ENCODE data around the gene PRKX.
"Not testable (repeated sequence)": the region's sequence is repeated elsewhere in the genome, so short reads cannot be mapped to it uniquely, and the experiment has no call there.

PRKX gene

GRCh38 chrX:3713225-3713936, at the start of gene PRKX:
Gene PRKX, minus strand, starts transcription at chrX:3713649. Its CDS starts 396 bp downstream, at chrX:3713253.
- peak in 1 of 2 donors; percentile 38 for DNase-seq

- DNase-seq, result peak in 1 of 2 donors; percentile 1
Observed at GRCh38 chrX:3763111-3763510, 49.7 kb upstream of the PRKX start.

GRCh38 chrX:3757510-3758025, 44.1 kb upstream of the PRKX start:
- no peak for DNase-seq

- DNase-seq, result no peak
Observed at GRCh38 chrX:3748052-3748559, 34.7 kb upstream of the PRKX start.

- no peak for DNase-seq
Observed at GRCh38 chrX:3743801-3744439, 30.5 kb upstream of the PRKX start.

- not testable (repeated sequence) for DNase-seq
Observed at GRCh38 chrX:3740946-3741345, 27.5 kb upstream of the PRKX start.

- no peak for DNase-seq
Observed at GRCh38 chrX:3738509-3738908, 25.1 kb upstream of the PRKX start.

GRCh38 chrX:3736536-3736935, 23.1 kb upstream of the PRKX start:
- DNase-seq, result not testable (repeated sequence)

GRCh38 chrX:3735891-3736290, 22.4 kb upstream of the PRKX start:
- not testable (repeated sequence) for DNase-seq

GRCh38 chrX:3734456-3734855, 21.0 kb upstream of the PRKX start:
- not testable (repeated sequence) for DNase-seq

- no peak for DNase-seq
Observed at GRCh38 chrX:3733043-3733430, 19.6 kb upstream of the PRKX start.

- DNase-seq, result not testable (repeated sequence)
Observed at GRCh38 chrX:3732326-3733042, 19.0 kb upstream of the PRKX start.

- no peak for DNase-seq
Observed at GRCh38 chrX:3728454-3728853, 15.0 kb upstream of the PRKX start.

GRCh38 chrX:3723460-3723859, 10.0 kb upstream of the PRKX start:
- DNase-seq, result not testable (repeated sequence)

- DNase-seq, result no peak
Observed at GRCh38 chrX:3717742-3718420, 4.4 kb upstream of the PRKX start.

- no peak for DNase-seq
Observed at GRCh38 chrX:3715921-3716320, 2.5 kb upstream of the PRKX start.

GRCh38 chrX:3714706-3715479, 1.4 kb upstream of the PRKX start:
- not testable (repeated sequence) for DNase-seq

- no peak for DNase-seq
Observed at GRCh38 chrX:3713937-3714434, 537 bp upstream of the PRKX start.

- DNase-seq, result no peak
Observed at GRCh38 chrX:3712870-3713224, 602 bp downstream of the PRKX start.

- DNase-seq, result peak in 1 of 2 donors; percentile 1
Observed at GRCh38 chrX:3712051-3712869, 1.2 kb downstream of the PRKX start.

Data from hippocampal formation (tissue), 2 donors.